Urothelium cell line (cell line): ENCODE data around the gene ITPKA.

Source experiments
- DNase-seq: peaks from one replicate; pipeline ENCODE4 v3.0.0; 2011; ENCODE audit warnings: low spot score, mixed read lengths
- FAIRE-seq: peaks from 2 replicates; lab custom pipeline; 2011; peaks lifted over from hg19 to GRCh38; lab: Jason Lieb, UNC

Gene ITPKA

GRCh38 chr15:41507820-41508290, 14.2 kb downstream of the ITPKA start:
- FAIRE-seq (no peak), DNase-seq (no peak)

GRCh38 chr15:41510728-41511127, 17.1 kb downstream of the ITPKA start:
- no peak for FAIRE-seq
- DNase-seq: no peak

- DNase-seq (no peak), FAIRE-seq (no peak)
Measured at GRCh38 chr15:41511331-41511898, 17.7 kb downstream of the ITPKA start.

- no peak for DNase-seq
- FAIRE-seq: no peak
Measured at GRCh38 chr15:41511899-41512369, 18.3 kb downstream of the ITPKA start.

GRCh38 chr15:41512512-41512939, 18.9 kb downstream of the ITPKA start:
- FAIRE-seq: no peak
- no peak for DNase-seq

- FAIRE-seq: no peak
- DNase-seq: no peak
Measured at GRCh38 chr15:41512940-41513505, 19.3 kb downstream of the ITPKA start.

- DNase-seq (no peak), FAIRE-seq (no peak)
Measured at GRCh38 chr15:41513506-41514227, 20.0 kb downstream of the ITPKA start, which contains the start of gene LTK. Gene LTK, minus strand, starts transcription at chr15:41513827. Its CDS starts 118 bp downstream, at chr15:41513709.

- DNase-seq (no peak), FAIRE-seq (no peak)
Measured at GRCh38 chr15:41517895-41518449, 24.3 kb downstream of the ITPKA start.

- FAIRE-seq: no peak
Measured at GRCh38 chr15:41520636-41521035, 27.0 kb downstream of the ITPKA start.

GRCh38 chr15:41521614-41522013, 27.9 kb downstream of the ITPKA start:
- DNase-seq: no peak

More at GRCh38 chr15:41520636-41521035, 27.0 kb downstream of the ITPKA start:
- DNase-seq: no peak

GRCh38 chr15:41523097-41523496, 29.4 kb downstream of the ITPKA start:
- FAIRE-seq: no peak
- no peak for DNase-seq

More at GRCh38 chr15:41521614-41522013, 27.9 kb downstream of the ITPKA start:
- FAIRE-seq: no peak

- FAIRE-seq: no peak
Measured at GRCh38 chr15:41530363-41530956, 36.8 kb downstream of the ITPKA start.

GRCh38 chr15:41535544-41535943, 41.9 kb downstream of the ITPKA start:
- DNase-seq: no peak
- no peak for FAIRE-seq

More at GRCh38 chr15:41530363-41530956, 36.8 kb downstream of the ITPKA start:
- DNase-seq: no peak

- no peak for FAIRE-seq
- no peak for DNase-seq
Measured at GRCh38 chr15:41536866-41537265, 43.2 kb downstream of the ITPKA start.

- DNase-seq: no peak
- no peak for FAIRE-seq
Measured at GRCh38 chr15:41543521-41543870, 49.8 kb downstream of the ITPKA start.

- FAIRE-seq (peak; percentile 9), DNase-seq (no peak)
Measured at GRCh38 chr15:41544650-41545015, 51.0 kb downstream of the ITPKA start.

- FAIRE-seq: no peak
Measured at GRCh38 chr15:41545218-41545617, 51.5 kb downstream of the ITPKA start.

GRCh38 chr15:41546851-41547786, 53.4 kb downstream of the ITPKA start:
- FAIRE-seq: no peak
- peak; percentile 62 for DNase-seq

More at GRCh38 chr15:41545218-41545617, 51.5 kb downstream of the ITPKA start:
- DNase-seq: no peak

- no peak for DNase-seq
- FAIRE-seq: no peak
Measured at GRCh38 chr15:41550066-41550775, 56.5 kb downstream of the ITPKA start.
